Body of pancreas (tissue), 4 donors: ENCODE data around the gene KIAA1217. TPM values are rescaled to one million over a fixed set of nuclear protein-coding genes. Genes with fewer than 3 reads are reported as not detected.
A peak's percentile ranks its signal among the peaks of the same experiment; 100 is the strongest.

ENCODE experiments used
- ATAC-seq: fragments of 150-250 bp; one replicate; pipeline ENCODE4 v1.9.1; 2016
- DNase-seq, 4 donors: peaks; one replicate each; pipeline ENCODE4 v3.0.0-alpha.2; 2019
- H3K27ac ChIP-seq, 4 donors: fragments of 200-600 bp; sonication (generic); 1 replicate in 3 of 4; 2 replicates in 1 of 4; pipeline versions ENCODE4 v1.5.1 to v1.6.1; 2016 to 2019; ENCODE audit warnings: mild to moderate bottlenecking in 1 of 4, mixed read lengths in 1 of 4, moderate library complexity in 1 of 4
- H3K27me3 ChIP-seq, 2 donors: fragments of 200-600 bp; sonication (generic); one replicate each; pipeline ENCODE4 v1.6.0; 2016; ENCODE audit warnings: mild to moderate bottlenecking in 1 of 2
- H3K36me3 ChIP-seq, 2 donors: fragments of 200-600 bp; sonication (generic); replicated peaks in 1 of 2; 2 replicates each; pipeline ENCODE4 v1.5.1; 2016; ENCODE audit warnings: low read depth in 2 of 2; ENCODE audit not compliant: insufficient read depth in 1 of 2
- H3K4me1 ChIP-seq: fragments of 200-600 bp; sonication (generic); one replicate; pipeline ENCODE4 v1.6.0; 2016
- H3K4me3 ChIP-seq, 2 donors: fragments of 200-600 bp; sonication (generic); 1 replicate in 1 of 2; 2 replicates in 1 of 2; pipeline ENCODE4 v1.5.1; 2016 to 2019
- H3K9me3 ChIP-seq, 3 donors: fragments of 200-600 bp; sonication (generic); 1 replicate in 2 of 3; 2 replicates in 1 of 3; pipeline ENCODE4 v1.5.1; 2016
- CTCF ChIP-seq, 7 experiments: fragments of 450-650 bp in 4 of 7; fragments of 200-600 bp in 3 of 7; sonication (generic) in 3 of 7; IDR thresholded peaks; one replicate each; pipeline ENCODE4 v1.5.1; 2016 to 2019; ENCODE audit warnings: antibody characterized with exemption in 7 of 7
- POLR2A ChIP-seq, 3 donors: fragments of 450-650 bp; IDR thresholded peaks; one replicate each; pipeline ENCODE4 v1.6.1; 2016; ENCODE audit warnings: antibody characterized with exemption in 3 of 3, mild to moderate bottlenecking in 2 of 3
- WGBS, 2 donors: methylation state at CpG; one replicate each; pipeline ENCODE4 v1.1.5; 2017; 5-methylcytosine and 5-hydroxymethylcytosine counted together
- intact Hi-C: fragments of 100-400 bp; cut with DNase I; formaldehyde crosslinking; loops from one replicate; pipeline ENCODE4 v1.15.1; 2023
- total RNA-seq, 2 donors: library from RNA; depleted of rRNA; stranded (reverse); fragments of >200 nt; gene quantifications; one replicate each; pipeline ENCODE4 v1.1.0, GENCODE V29; 2016

KIAA1217 gene
- total RNA-seq, 2 donors from 2014 or later = 25.9 to 36.9 TPM

- H3K27ac ChIP-seq = no peak overlapping the region
- intact Hi-C loops = no loop called here
- TF ChIP-seq POLR2A (IDR thresholded peaks at IDR 0.05) (no peak), CTCF (IDR thresholded peaks at IDR 0.05) (peak in 6 of 7 experiments; percentile 42 to 65 (median 51))
- DNase-seq = peak in 3 of 4 donors; percentile 14 to 53 (median 28)
- H3K4me3 ChIP-seq = no peak overlapping the region
- H3K9me3 ChIP-seq = no peaks in the 10 kb centered on the region
- no peaks in the 10 kb centered on the region for H3K27me3 ChIP-seq
- WGBS, 2 donors = 36 to 49% methylated on average over 24 of the region's 24 CpGs
- H3K4me1 ChIP-seq = peaks cover 3% of the 10 kb centered on the region
- peak; percentile 39 for ATAC-seq
- no peaks in the 10 kb centered on the region for H3K36me3 ChIP-seq
Measured at GRCh38 chr10:24556750-24557742, 348.1 kb downstream of the KIAA1217 start.

GRCh38 chr10:24561453-24561852 lies 352.5 kb downstream of the KIAA1217 start:
- ATAC-seq = no peak
- H3K4me1 ChIP-seq = no peaks in the 10 kb centered on the region
- intact Hi-C loops = no loop called here
- no peak overlapping the region for H3K4me3 ChIP-seq
- WGBS, 2 donors = 73 to 78% methylated on average over 3 of the region's 3 CpGs
- H3K27ac ChIP-seq = no peak overlapping the region
- no peaks in the 10 kb centered on the region for H3K27me3 ChIP-seq
- no peaks in the 10 kb centered on the region for H3K36me3 ChIP-seq
- DNase-seq = no peak
- TF ChIP-seq POLR2A (IDR thresholded peaks at IDR 0.05) (no peak), CTCF (IDR thresholded peaks at IDR 0.05) (no peak)
- no peaks in the 10 kb centered on the region for H3K9me3 ChIP-seq

GRCh38 chr10:24568042-24568441 lies 359.1 kb downstream of the KIAA1217 start:
- Histone ChIP-seq H3K4me3 (no peak overlapping the region), H3K9me3 (no peaks in the 10 kb centered on the region), H3K27me3 (no peaks in the 10 kb centered on the region), H3K27ac (no peak overlapping the region), H3K4me1 (no peaks in the 10 kb centered on the region), H3K36me3 (no peaks in the 10 kb centered on the region)
- ATAC-seq (no peak), DNase-seq (no peak)
- intact Hi-C loops = no loop called here
- TF ChIP-seq POLR2A (IDR thresholded peaks at IDR 0.05) (no peak), CTCF (IDR thresholded peaks at IDR 0.05) (no peak)
- WGBS, 2 donors = 50 to 56% methylated on average over 4 of the region's 4 CpGs

- intact Hi-C loops = no loop called here
- Histone ChIP-seq H3K27ac (no peak overlapping the region), H3K36me3 (no peaks in the 10 kb centered on the region), H3K4me3 (no peak overlapping the region), H3K9me3 (no peaks in the 10 kb centered on the region), H3K27me3 (no peaks in the 10 kb centered on the region), H3K4me1 (no peaks in the 10 kb centered on the region)
- DNase-seq (no peak), ATAC-seq (no peak)
- TF ChIP-seq CTCF (IDR thresholded peaks at IDR 0.05) = no peak
- no peak for TF ChIP-seq POLR2A (IDR thresholded peaks at IDR 0.05)
- 83 to 87% methylated on average over 13 of the region's 13 CpGs for WGBS, 2 donors
Measured at GRCh38 chr10:24569330-24569796, 360.4 kb downstream of the KIAA1217 start.
